ENCODE results near the gene SPIN4.
A peak's percentile ranks its signal among the peaks of the same experiment; 100 is the strongest.
"Not testable (repeated sequence)": the region's sequence is repeated elsewhere in the genome, so short reads cannot be mapped to it uniquely, and the experiment has no call there.

Gene SPIN4

GRCh38 chrX:63350941-63351616 lies at the start of gene SPIN4:
TSS of gene SPIN4 (minus strand) at chrX:63351332. CDS start at chrX:63350819, 513 bp downstream.
- DNase-seq (ENCODE audit: low read depth in 2 of 2) = peak; percentile 28 to 54

- DNase-seq (ENCODE audit: low read depth in 2 of 2) = no peak
Measured at GRCh38 chrX:63400340-63400739, 49.2 kb upstream of the SPIN4 start.

GRCh38 chrX:63394872-63395271 lies 43.7 kb upstream of the SPIN4 start:
- no peak for DNase-seq (ENCODE audit: low read depth in 2 of 2)

GRCh38 chrX:63393094-63393493 lies 42.0 kb upstream of the SPIN4 start:
- not testable (repeated sequence) for DNase-seq (ENCODE audit: low read depth in 2 of 2)

GRCh38 chrX:63387411-63387810 lies 36.3 kb upstream of the SPIN4 start:
- no peak for DNase-seq (ENCODE audit: low read depth in 2 of 2)

- DNase-seq (ENCODE audit: low read depth in 2 of 2) = not testable (repeated sequence)
Measured at GRCh38 chrX:63384263-63384662, 33.1 kb upstream of the SPIN4 start.

GRCh38 chrX:63373012-63373411 lies 21.9 kb upstream of the SPIN4 start:
- not testable (repeated sequence) for DNase-seq (ENCODE audit: low read depth in 2 of 2)

- not testable (repeated sequence) for DNase-seq (ENCODE audit: low read depth in 2 of 2)
Measured at GRCh38 chrX:63367699-63368098, 16.6 kb upstream of the SPIN4 start.

- no peak for DNase-seq (ENCODE audit: low read depth in 2 of 2)
Measured at GRCh38 chrX:63363788-63364187, 12.7 kb upstream of the SPIN4 start.

GRCh38 chrX:63361494-63361893 lies 10.4 kb upstream of the SPIN4 start:
- no peak for DNase-seq (ENCODE audit: low read depth in 2 of 2)

- DNase-seq (ENCODE audit: low read depth in 2 of 2) = no peak
Measured at GRCh38 chrX:63354484-63354883, 3.4 kb upstream of the SPIN4 start.

GRCh38 chrX:63350465-63350877 lies 661 bp downstream of the SPIN4 start:
- DNase-seq (ENCODE audit: low read depth in 2 of 2) = no peak

GRCh38 chrX:63349307-63349706 lies 1.8 kb downstream of the SPIN4 start:
- no peak for DNase-seq (ENCODE audit: low read depth in 2 of 2)

- DNase-seq (ENCODE audit: low read depth in 2 of 2) = no peak
Measured at GRCh38 chrX:63330681-63331080, 20.5 kb downstream of the SPIN4 start.

GRCh38 chrX:63327788-63328187 lies 23.3 kb downstream of the SPIN4 start:
- DNase-seq (ENCODE audit: low read depth in 2 of 2) = no peak

- no peak for DNase-seq (ENCODE audit: low read depth in 2 of 2)
Measured at GRCh38 chrX:63299596-63299995, 51.5 kb downstream of the SPIN4 start.
